GM11168 (cell line): ENCODE measurements around the gene PLXNA1.

Experiments used
- in situ Hi-C: fragments of 300-500 bp; cut with MboI; formaldehyde crosslinking; loops from one replicate; pipeline ENCODE4 v1.12.0; 2022; ENCODE audit warnings: low sequenced_read_pairs; ENCODE audit not compliant: unreplicated experiment

PLXNA1 gene

DNA sequence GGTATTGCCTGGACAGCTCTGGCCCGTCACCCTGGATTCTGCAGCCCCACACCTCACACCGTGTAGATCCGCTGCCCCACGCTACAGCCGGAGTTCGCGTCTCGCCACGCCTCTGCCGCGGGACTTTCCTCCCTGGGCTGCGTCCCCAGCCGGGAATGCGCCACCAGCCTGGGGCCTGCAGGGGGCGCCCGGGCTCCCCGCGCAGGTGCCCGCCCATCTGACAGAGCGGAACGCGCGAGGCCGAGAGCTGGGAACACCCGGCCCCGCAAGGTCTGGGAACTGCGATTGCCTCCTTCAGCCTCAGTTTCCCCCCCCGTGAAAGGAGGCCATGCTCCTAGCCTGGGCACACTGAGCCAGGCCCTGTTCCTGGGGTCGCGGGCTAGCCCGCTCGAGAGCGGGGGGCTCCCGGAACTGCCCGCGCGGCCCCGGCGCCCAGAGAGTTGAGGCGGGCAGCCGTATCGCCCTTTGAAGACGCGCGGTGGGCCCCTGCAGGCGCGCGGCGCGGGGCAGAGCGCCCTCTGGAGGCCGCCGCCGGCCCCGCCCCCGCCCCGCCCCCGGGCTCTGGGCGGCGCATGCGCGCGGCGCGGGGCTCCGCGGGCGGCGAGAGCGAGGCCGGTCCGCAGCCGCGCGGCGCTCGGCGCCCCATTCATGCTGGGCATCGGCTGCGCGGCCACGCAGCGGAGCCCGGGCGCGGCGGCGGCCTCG is at the start of gene PLXNA1:
Gene PLXNA1, plus strand, starts transcription at position 645 of the 705 bp plus-strand sequence. CDS start 5,479 bp downstream, outside the sequence.
- in situ Hi-C loops = no loop called here

DNA sequence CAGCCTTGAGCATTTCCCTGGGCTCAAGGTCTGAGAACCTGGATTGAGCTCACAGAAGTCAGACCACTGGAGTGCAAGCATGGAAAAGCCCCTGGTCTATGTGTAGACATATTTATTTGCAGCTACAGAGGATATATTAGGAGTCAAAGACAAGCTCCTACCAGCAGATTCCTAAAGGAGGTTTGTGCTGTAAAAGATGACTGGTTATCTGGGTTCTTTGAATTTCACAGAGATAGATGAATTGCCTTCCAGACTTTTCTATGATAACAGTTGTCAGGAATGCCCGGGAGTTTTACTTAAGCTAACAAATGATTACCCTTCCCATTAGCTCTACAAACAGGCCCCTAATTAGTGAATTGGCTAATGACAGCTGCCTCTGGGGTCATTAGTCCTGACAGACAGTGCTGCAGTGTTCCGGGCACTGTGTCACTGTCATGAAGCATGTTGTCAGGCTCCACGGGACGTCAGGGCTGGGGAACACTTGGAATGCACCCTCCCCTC is 48.8 kb upstream of the PLXNA1 start:
- in situ Hi-C loops = no loop called here

DNA sequence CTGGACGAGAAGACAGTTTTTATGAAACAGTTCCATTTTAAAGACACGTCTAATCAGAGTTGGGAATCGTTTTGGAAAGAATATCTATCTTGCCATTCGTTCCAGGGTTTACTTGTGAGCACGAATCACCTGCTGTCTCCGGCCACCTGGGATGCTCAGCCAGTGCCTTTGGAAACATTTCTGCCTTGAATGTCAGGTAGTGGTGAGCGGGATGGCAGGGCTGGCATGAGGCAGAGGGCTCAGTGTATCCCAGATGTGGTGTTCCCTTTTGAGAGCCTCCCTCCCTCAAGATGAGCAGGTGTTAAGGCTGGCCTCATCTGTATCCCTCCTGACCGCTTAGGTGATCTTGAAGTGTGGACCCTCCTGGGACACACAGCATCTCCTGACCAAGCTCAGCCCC is 47.9 kb upstream of the PLXNA1 start:
- in situ Hi-C loops = no loop called here

DNA sequence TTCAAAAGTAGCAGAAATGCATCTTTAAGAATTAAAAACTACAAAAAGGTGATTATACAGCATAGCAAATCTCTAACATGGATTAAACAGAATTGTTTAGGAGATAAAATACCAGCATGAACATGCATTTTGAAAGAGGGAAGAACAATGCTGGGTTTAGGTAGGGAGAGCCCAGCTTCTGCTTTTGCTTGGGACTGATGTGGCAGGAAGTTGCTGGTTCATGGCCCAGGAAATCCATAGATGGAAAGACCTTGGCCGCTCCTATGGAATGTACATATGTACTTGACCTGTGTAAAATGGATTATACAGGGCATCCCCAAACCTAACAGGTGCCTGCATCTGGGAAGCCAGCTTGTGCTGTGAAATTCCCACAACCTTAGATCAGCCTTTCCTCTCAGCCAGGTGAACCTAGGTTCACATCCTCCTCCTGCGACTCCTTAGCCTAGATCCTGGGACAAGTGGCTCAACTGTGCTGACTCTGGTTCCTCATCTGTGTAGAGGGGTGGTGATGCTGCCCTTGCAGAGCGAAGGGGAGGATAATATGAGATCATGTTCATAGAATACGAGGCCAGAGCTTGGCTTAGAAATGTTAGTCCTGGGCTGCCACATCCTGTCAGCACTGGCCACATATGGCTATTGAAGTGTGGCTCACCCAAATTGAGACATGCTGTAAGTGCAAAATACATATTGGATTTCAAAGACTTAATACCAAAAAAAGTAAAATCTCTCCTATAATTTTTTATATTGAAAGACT is 47.0 kb upstream of the PLXNA1 start:
- in situ Hi-C loops = no loop called here

DNA sequence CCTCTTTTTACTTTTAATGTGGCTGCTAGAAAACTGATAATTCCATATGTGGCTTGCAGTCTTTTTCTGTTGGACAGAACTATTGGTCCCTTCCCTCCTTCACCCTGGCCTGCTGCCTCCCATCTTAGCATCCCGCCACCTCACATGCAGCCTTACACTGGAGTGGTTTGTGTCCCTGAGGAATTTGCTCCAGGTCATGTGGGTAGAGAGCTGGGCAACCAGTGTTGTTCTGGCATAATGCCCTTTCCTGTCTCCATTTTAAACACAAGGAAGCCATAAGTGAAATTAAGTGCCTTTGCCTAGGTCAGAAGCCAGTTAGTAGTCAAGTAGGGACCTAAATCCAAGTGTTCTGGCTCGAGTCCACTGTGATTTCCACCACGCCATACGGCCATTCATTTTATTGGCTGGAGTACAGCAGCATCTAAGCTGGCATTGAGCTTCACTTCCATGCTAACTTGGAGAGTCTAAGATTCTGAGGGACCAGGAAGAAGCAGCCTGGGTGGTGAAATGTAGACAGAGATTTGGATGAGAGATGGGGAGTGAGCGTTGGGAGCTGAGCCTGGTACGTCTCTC is 46.0 kb upstream of the PLXNA1 start:
- in situ Hi-C loops = no loop called here

DNA sequence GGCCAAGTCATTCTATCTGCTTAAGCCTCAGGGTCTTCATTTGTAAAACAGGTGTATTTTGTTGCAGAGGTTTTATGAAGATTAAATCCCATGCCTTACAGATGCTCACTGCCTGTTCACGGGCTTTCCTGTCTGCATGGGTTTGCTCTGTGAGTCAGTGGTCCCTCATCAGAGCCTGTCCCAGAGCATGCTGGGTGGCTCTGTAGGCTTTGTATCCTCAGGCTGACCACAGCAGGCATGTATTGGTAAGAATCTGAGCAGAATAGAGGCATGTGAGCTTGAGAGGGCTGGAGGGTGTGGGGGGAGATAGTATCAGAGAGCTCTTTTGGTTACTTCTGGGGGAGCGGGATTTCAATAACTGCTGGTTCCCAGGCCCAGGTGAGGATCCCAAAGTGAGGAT is 45.4 kb upstream of the PLXNA1 start:
- in situ Hi-C loops = no loop called here

DNA sequence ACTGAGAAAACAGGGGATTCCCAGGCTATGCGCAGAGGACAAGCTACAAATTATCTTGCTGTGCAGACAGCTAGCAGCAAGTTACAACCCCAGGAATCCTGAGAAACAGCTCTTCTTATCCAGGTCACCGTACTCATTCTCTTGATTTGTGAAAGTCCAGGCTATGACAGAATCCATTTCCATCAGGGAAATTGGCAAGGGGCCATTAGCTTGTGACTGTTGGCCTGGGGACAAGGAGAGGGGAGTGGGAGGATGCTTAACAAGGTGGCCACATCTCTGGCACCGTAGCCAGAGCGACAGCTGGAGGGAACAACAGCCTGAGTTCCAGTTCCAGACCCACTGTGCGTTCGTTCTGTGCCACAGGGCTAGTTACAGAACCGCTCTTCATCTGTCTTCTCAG is 44.9 kb upstream of the PLXNA1 start:
- in situ Hi-C loops = no loop called here

DNA sequence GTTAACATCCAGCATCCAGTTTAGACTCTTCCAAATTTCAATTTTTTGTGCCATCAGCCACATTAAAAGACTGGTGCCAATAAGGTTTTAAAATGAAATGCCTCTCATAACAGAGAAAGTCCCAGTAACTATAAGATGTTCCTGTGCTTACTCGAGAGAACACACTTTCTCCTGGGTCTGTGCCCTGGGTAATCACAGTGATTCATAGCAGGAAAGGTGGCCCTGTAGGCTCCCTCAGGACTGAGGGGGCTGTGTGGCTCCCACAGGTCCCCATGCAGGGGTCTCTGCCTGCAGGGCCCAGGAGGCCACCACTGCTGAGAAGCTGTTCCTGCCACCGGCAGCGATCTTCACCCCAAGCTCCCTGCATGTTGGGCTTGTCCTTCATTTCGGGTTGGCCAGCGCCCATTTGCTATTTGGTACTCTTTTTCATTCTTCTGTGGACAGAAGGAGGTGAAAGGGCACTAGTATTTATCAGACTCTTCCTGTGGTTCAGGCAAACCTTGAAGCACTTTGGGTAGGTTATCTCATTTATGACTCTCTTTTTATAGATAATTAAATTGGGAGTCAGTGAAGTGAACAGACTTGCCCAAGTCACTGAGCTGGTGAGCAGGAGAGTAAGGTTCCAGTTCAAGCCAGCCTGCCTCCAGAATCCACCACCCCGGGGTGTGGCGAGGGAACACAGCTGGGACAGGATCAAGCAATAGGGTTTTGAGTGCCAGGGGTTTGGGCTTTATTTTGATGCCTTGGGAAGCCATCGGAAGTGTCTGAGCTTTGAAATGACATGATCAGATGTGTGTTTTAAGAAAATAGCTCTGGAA is 44.2 kb upstream of the PLXNA1 start:
- in situ Hi-C loops = no loop called here

DNA sequence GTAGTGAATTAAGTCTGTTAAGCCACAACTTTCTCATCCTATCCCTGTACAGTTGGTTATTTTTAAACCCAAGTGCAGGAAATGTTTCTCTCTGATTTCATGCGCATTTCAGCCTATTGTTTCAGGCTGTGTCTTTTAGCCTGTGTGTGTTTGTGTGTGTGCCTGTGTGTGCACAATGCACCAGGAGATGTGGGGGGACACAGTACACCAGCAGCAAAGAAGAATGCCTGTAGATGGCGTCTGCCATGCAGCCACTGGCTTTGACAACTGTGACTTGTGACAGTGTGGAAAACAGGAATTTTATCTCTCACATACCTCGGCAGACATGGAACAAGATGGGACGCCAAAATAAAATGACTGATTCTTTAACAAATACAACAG is 43.6 kb upstream of the PLXNA1 start:
- in situ Hi-C loops = no loop called here

DNA sequence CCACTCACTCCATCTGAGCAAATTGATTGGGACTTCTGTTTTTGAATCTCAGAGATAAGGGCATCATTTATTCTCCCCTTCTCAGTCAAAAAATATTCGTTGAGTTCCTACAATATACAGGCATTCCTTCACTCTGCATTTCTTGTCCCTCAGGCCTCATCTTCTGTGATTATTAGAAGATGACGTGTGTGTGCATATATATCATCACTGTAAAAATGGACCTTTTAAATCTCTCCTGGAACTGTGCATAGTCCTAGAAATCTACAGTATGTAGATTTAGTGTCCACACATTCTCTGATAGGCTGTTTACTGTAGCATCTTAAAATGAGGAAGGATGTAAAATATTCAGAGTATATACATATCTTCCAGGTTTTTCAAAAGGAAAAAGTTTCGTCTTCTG is 43.2 kb upstream of the PLXNA1 start:
- in situ Hi-C loops = no loop called here

DNA sequence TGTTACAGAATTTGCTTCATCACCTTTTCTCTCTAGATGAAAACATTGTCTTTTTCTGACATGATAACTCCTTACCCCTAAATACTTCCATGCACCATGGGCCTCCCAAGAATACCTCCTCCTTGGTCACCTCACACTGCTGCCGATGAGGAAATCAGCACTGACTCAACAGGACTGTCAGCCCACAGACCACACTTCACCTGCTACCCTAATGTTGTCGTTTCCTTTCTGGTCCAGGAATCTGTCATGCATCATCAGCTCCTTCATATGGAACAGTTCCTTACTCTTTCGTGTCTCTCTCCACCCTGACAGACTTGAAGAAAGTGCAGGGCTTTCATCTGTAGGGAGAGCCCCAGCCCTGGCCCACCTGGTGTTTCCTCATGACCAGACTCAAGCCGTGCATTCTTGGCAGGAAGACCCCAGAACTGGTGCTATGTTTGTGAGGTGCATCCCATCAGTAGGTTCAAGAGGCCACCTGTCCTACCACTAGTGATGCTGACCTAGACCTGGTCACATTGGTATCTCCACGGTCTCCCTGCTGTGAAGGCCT is 41.1 kb upstream of the PLXNA1 start:
- in situ Hi-C loops = no loop called here

DNA sequence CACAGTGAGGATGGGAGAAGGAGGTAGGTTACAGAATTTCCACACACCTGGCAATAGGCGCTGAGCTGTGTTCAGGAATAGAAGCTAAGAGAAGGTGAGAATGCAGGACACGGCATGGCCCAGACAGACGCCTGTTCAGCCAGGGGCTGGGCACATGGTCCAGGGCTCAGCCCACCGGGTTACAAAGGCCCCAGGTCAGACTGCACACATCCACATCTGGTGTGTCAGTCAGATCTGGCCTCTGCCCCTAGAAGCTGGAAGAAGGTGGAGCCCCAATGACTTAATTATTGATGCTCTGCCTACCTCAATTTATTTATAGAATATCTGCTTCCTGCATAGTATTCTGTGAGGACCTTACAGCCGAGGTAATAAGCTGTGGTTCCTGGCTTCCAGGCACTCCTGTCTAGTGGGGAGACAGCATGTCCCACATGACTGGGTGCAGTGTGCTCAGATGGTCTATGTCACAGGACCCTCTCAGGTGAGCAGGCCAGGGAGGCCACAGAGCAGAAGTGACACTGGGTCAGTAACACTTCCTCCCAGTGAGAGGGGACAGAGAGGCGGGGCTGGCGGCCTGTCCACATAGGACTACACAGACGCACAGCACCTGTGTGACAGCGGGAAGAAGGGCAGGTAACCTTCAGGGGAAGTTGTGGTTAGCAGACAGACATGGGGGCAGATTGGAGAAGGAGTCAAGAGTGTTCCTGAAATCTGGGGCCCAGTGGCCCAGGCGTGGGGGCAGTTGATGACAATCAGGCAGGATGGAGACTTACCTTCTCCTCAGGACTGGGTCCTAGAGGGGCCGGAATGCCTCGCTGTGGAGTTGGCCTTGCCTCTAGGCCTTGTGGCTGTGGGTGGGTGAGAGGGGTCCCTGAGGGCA is 38.6 kb upstream of the PLXNA1 start:
- in situ Hi-C loops = no loop called here

DNA sequence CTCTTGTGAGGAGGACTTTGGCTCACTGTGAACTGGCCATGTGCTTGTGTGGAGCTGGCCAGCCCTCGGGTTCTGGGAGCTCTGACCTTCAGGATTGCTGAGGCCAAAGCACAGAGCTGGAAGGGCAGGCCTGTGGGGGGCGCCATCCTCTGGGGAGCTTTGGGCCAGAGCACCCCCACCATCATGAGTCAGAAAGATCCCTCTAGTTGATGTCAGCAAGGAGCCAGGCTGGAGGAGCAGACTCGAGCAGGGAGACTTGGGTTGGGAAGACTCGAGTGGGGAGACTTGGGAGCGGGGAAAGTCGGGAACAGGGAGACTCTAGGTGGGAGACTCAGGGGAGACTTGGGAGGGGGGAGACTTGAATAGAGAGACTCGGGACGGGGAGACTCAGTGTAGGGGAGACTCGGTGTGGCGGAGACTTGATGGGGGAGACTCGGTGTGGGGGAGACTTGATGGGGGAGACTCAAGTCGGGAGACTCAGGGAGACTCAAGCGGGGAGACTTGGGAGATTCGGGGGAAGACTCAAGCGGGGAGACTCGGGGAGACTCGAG is 37.7 kb upstream of the PLXNA1 start:
- in situ Hi-C loops = no loop called here

DNA sequence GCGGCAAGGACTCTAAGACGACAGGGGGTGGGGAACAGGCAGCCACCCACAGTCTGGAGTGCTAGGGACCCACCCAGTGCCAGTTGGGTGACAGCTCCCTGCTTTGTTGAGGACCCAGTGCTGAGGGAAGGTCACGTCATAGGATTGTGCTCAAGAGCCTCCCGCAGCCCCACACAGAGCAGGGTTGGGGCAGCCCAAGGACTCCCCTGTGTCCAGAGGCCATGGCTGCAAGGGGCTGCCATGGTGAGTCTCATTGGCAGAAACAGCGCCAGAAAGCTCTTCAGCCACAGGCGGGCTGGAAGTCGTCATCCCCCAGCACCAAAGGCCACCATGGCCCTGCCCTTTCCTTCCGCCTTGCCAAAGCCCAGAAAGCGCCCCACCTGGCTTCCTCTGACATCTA is 37.0 kb upstream of the PLXNA1 start:
- in situ Hi-C loops = no loop called here

DNA sequence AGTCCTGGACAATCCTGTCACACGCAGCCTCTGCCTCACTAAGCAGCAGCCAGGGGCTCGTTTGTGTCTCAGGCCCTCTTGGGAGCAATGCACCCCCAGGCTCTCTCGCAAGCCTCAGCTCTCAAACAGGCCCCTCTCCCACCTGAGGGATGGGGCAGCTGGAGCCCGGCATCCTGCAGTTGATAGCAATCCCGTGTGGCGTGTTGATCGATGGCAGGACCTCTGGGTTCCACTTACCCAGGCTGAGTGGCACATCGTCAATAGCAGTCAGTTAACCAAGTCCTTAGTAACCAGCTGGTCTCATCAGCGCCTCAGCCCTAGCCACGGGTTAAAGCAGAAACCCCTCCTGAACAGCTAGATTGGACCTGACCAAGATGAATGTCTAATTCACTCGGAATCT is 36.5 kb upstream of the PLXNA1 start:
- in situ Hi-C loops = no loop called here

DNA sequence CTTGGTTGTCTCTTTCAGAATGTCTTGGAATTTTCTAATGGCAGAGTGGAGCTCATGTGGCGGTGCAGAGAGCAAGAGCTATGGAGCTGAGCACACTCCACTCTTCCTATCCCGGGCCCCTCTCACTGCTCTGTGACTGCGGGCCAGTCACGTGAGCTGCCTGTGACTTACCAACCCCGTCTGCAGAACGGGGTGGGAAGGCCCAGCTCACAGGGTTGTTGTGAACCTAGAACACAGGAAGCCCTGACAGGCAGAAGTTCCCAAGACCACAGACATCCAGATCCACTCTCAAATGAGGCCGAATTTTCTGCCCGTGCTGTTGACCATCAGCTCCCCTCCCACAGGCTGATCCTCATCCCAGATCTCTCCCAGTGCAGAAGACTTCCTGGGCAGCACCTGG is 35.5 kb upstream of the PLXNA1 start:
- in situ Hi-C loops = no loop called here

DNA sequence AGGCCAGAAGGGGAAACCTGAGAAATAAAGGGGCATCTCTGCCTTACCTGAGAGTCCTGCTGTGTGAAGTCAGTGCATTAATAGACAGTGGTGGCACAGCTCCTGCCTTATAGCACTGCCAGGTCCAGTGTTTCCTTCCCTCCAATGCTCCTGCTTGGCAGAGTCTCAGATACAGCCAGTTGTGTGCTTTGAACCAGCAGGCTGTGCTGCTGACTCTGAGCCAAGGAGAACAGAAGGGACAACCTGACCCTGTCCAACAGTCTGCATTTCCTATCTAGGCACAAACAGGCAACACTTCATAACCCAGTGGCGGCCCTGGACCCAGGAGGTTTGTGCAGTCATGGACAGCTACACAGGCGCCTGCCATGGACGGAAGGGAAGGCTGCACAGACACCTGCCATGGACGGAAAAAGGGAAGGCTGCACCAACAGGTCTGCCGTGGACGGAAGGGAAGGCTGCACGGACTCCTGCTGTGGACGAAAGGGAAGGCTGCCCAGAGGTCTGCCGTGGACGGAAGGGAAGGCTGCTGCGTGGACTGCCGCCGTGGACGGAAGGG is 33.9 kb upstream of the PLXNA1 start:
- in situ Hi-C loops = no loop called here

DNA sequence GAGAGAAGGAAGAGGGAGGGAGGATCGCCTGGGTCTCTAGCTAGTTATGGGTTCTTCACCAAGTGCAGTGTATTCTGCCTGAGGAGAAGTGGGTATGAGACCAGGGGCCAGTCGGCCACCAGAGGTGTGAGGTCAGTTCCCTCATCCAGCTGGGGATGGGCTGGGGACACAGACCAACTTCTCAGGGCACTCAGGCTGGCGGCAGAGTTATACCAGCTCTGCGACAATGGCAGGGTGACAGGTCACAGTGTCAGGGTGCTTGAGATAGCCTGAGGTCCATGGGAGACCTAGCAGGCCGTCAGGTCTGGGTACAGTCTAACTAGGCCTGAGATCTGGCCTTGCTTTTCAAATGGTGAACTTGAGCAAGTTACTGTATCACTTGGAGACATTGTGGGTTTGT is 31.4 kb upstream of the PLXNA1 start:
- in situ Hi-C loops = no loop called here
